Measurements from ENCODE around the gene IL6R. TPM values are rescaled to one million over a fixed set of nuclear protein-coding genes. Genes with fewer than 3 reads are reported as not detected.

Gene IL6R
- total RNA-seq, 2 experiments from 2014 or later, result 2.2 to 2.5 TPM

DNA sequence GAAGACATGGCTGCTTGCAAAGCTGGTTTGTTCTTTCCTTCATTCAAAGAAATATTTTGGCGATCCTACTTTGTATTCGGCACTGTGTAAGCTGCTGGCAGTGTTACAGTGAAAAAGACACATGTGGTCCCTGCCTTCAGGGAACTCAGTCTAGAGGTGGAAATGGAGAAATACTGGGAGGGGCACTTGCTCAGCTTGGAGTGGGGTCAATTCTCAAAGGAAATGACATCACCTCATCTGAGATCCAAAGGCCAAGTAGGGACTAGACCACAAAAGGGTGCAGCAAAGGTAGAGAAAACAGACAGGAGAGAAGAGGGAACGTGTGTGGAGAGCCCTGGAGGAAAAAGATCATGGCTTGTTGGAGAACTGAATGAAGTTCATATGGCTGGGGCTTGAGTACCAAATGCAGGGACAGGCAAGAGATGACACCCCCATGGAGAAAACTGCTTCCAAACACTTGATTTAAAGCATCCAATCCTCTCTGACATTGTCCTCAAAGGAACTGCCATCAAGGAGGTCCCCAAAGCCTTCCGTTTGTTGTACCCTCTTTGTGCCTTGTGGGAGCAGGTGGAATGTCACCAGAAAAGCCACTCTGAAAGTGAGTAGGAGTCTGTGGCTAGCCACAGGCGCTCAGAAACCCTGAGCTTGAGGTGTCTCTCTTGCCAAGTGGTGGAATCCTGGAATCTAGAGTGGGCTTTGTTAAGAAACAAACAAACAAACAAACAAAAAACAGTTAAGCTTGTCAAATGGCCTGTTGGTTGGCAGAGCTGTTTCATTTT is 48.6 kb downstream of the IL6R start:
- TF ChIP-seq, protein P1, sequence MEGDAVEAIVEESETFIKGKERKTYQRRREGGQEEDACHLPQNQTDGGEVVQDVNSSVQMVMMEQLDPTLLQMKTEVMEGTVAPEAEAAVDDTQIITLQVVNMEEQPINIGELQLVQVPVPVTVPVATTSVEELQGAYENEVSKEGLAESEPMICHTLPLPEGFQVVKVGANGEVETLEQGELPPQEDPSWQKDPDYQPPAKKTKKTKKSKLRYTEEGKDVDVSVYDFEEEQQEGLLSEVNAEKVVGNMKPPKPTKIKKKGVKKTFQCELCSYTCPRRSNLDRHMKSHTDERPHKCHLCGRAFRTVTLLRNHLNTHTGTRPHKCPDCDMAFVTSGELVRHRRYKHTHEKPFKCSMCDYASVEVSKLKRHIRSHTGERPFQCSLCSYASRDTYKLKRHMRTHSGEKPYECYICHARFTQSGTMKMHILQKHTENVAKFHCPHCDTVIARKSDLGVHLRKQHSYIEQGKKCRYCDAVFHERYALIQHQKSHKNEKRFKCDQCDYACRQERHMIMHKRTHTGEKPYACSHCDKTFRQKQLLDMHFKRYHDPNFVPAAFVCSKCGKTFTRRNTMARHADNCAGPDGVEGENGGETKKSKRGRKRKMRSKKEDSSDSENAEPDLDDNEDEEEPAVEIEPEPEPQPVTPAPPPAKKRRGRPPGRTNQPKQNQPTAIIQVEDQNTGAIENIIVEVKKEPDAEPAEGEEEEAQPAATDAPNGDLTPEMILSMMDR (IDR thresholded peaks at IDR 0.05), result no peak
- intact Hi-C loops (cut with micrococcal nuclease), result no loop called here
- peaks cover 3% of the 10 kb centered on the region for H3K27me3 Mint-ChIP-seq
- no peak overlapping the region for H3K27ac Mint-ChIP-seq
- no peaks in the 10 kb centered on the region for H3K9me3 Mint-ChIP-seq
- POLR2A ChIA-PET, result interaction anchor here (0.9 to 1.7 kb wide), 3 partner anchors 9 to 48 kb away, joined by 3 read pairs; no protein-coding TSS in a partner anchor
- H3K4me3 Mint-ChIP-seq, result no peak overlapping the region
- peaks cover 18% of the 10 kb centered on the region for H3K4me1 Mint-ChIP-seq (ENCODE audit: low read depth)
- ATAC-seq (no peak), DNase-seq (no peak)
- H3K36me3 Mint-ChIP-seq (ENCODE audit: low read depth), result peaks cover 36% of the 10 kb centered on the region
- CTCF ChIA-PET, result interaction anchor here (0.8 to 2.1 kb wide), 5 partner anchors 9 to 93 kb away, joined by 3 to 7 read pairs (median 6); no protein-coding TSS in a partner anchor

DNA sequence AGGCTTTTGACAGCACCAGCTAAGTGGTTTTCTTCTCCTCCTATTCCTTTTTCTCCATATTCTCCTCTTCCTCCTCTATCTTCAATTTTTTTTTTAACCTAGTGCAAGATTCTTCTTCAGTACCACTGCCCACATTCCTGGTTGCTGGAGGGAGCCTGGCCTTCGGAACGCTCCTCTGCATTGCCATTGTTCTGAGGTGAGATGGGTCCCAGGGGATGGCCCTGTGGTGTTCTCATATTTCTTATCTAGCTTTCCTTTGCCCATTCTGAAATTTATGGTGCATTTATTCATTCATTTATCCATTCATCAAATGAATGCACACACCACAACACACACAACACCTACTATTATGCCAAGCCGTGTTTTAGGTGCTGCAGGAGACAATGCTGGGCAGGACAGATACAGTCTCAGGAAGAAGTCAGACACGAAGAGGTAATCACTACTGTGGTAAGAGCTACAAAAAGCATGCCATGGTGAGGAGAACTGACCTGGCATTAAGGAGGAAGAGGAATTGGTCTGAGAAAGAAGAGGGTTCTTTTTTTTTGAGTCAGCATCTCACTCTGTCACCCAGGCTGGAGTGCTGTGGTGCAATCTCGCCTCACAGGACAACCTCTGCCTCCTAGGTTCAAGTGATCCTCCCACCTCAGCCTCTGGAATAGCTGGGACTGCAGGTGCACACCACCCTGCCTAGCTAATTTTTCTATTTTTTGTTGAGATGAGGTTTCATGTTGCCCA is 49.4 kb downstream of the IL6R start:
- peaks cover 35% of the 10 kb centered on the region for H3K36me3 Mint-ChIP-seq (ENCODE audit: low read depth)
- no peak overlapping the region for H3K27ac Mint-ChIP-seq
- POLR2A ChIA-PET, result interaction anchor here (1.0 to 1.7 kb wide), 2 partner anchors 9 to 49 kb away, joined by 3 read pairs; no protein-coding TSS in a partner anchor
- peaks cover 3% of the 10 kb centered on the region for H3K27me3 Mint-ChIP-seq
- no peaks in the 10 kb centered on the region for H3K9me3 Mint-ChIP-seq
- ATAC-seq (no peak), DNase-seq (no peak)
- no peak overlapping the region for H3K4me3 Mint-ChIP-seq
- CTCF ChIA-PET, result interaction anchor here (0.8 to 2.1 kb wide), 6 partner anchors 9 to 94 kb away, joined by 3 to 7 read pairs (median 4); no protein-coding TSS in a partner anchor
- H3K4me1 Mint-ChIP-seq (ENCODE audit: low read depth), result peaks cover 18% of the 10 kb centered on the region
- TF ChIP-seq, protein P1 (IDR thresholded peaks at IDR 0.05), result no peak
- intact Hi-C loops (cut with micrococcal nuclease), result no loop called here

DNA sequence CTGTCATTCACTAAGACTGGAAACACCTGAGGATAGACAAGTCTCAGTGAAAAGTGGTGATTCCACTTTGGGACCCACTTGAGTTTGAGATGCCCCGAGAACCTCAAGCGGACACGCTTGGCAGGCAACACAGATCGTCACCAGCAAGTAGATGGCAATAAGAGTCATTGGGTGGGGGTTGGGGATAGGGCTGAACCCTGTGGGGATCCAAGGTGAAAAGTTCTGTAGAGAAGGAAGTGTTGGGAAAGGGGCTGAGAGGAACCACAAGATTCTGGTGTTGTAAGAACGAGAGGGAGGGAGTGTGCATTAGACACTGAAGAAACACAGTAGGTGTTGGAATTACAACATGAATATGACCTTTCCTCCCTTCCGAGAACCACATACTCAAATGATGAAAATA is 51.5 kb downstream of the IL6R start:
- Mint-ChIP-seq H3K36me3 (ENCODE audit: low read depth) (peaks cover 30% of the 10 kb centered on the region), H3K27ac (no peak overlapping the region), H3K9me3 (no peaks in the 10 kb centered on the region), H3K4me3 (no peak overlapping the region), H3K27me3 (no peaks in the 10 kb centered on the region), H3K4me1 (ENCODE audit: low read depth) (peaks cover 20% of the 10 kb centered on the region)
- ATAC-seq (no peak), DNase-seq (no peak)
- TF ChIP-seq, protein P1 (IDR thresholded peaks at IDR 0.05), result no peak
- intact Hi-C loops (cut with micrococcal nuclease), result no loop called here
- ChIA-PET CTCF (no interaction called here), POLR2A (no interaction called here)

DNA sequence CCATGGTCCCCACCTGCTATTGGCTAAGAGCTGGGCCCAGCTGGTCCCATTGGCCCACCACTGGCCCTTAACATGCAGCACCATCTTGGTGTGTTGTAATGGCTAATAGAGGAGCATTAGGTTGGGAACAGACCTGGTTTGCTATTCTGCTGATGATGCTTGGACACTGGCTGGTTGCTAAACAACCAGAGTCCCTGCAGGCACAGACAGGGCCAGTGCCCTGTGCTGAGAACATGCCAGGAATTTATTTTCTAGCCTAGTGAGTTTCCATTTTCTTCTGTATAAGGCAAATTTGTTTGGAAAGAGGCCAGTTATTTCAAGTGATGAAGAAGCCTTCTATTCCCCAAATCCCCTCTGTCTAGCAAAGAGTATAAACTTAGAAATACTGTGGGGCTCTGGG is 53.9 kb downstream of the IL6R start:
- TF ChIP-seq, protein P1 (IDR thresholded peaks at IDR 0.05), result no peak
- intact Hi-C loops (cut with micrococcal nuclease), result no loop called here
- no peaks in the 10 kb centered on the region for H3K27me3 Mint-ChIP-seq
- H3K27ac Mint-ChIP-seq, result no peak overlapping the region
- ATAC-seq, result no peak
- POLR2A ChIA-PET, result no interaction called here
- no peak overlapping the region for H3K4me3 Mint-ChIP-seq
- CTCF ChIA-PET, result interaction anchor here (1.6 kb wide), 1 partner anchor 20 kb away, joined by 4 read pairs; no protein-coding TSS in a partner anchor
- H3K4me1 Mint-ChIP-seq (ENCODE audit: low read depth), result peaks cover 24% of the 10 kb centered on the region
- H3K9me3 Mint-ChIP-seq, result no peaks in the 10 kb centered on the region
- peaks cover 14% of the 10 kb centered on the region for H3K36me3 Mint-ChIP-seq (ENCODE audit: low read depth)
- no peak for DNase-seq
